Sigmoid colon (tissue), 7 donors: ENCODE data around the gene PLIN4. TPM values are rescaled to one million over a fixed set of nuclear protein-coding genes. Genes with fewer than 3 reads are reported as not detected.

ENCODE experiments used
- DNase-seq: peaks from one replicate; pipeline ENCODE4 v3.0.0-alpha.2; 2019
- H3K27ac ChIP-seq, 4 donors: fragments of 200-600 bp; sonication (generic); one replicate each; pipeline ENCODE4 v1.5.1; 2016 to 2019; ENCODE audit warnings: mild to moderate bottlenecking in 1 of 4
- H3K27me3 ChIP-seq, 3 donors: fragments of 200-600 bp; sonication (generic); one replicate each; pipeline ENCODE4 v1.5.1; 2019; ENCODE audit warnings: mild to moderate bottlenecking in 1 of 3
- H3K36me3 ChIP-seq, 4 donors: fragments of 200-600 bp; sonication (generic); one replicate each; pipeline ENCODE4 v1.5.1; 2016 to 2019
- H3K4me1 ChIP-seq, 4 donors: fragments of 200-600 bp; sonication (generic); one replicate each; pipeline ENCODE4 v1.5.1; 2017 to 2019
- H3K4me3 ChIP-seq, 4 donors: fragments of 200-600 bp; sonication (generic); one replicate each; pipeline ENCODE4 v1.5.1; 2017 to 2019; ENCODE audit warnings: mild to moderate bottlenecking in 2 of 4, moderate library complexity in 1 of 4
- H3K9me3 ChIP-seq, 4 donors: fragments of 200-600 bp in 3 of 4; sonication (generic) in 3 of 4; one replicate each; pipeline versions ENCODE4 v1.5.1 to v1.6.1; 2013 to 2019
- CTCF ChIP-seq, 4 experiments: fragments of 450-650 bp in 3 of 4; fragments of 200-600 bp in 1 of 4; IDR thresholded peaks; one replicate each; pipeline ENCODE4 v1.5.1; 2016 to 2019; ENCODE audit warnings: antibody characterized with exemption in 4 of 4, mild to moderate bottlenecking in 3 of 4, moderate library complexity in 2 of 4
- EP300 ChIP-seq, 4 donors: sonication (generic); formaldehyde crosslinking; IDR thresholded peaks; one replicate each; pipeline ENCODE4 v1.6.1; 2017; ENCODE audit warnings: antibody characterized with exemption in 4 of 4
- POLR2A ChIP-seq, 2 donors: fragments of 450-650 bp; IDR thresholded peaks; one replicate each; pipeline ENCODE4 v1.6.1; 2016; ENCODE audit warnings: antibody characterized with exemption in 2 of 2, mild to moderate bottlenecking in 2 of 2, moderate library complexity in 2 of 2
- POLR2AphosphoS5 ChIP-seq, 4 donors: sonication (generic); formaldehyde crosslinking; IDR thresholded peaks; one replicate each; pipeline ENCODE4 v1.6.1; 2017; ENCODE audit warnings: antibody characterized with exemption in 4 of 4
- WGBS, 2 donors: extraction: QIAGEN DNeasy Blood & Tissue Kit; methylation state at CpG; one replicate each; pipeline ENCODE4 v1.1.7; 2013; 5-methylcytosine and 5-hydroxymethylcytosine counted together
- intact Hi-C: fragments of 100-400 bp; cut with DNase I; formaldehyde crosslinking; loops from one replicate; pipeline ENCODE4 v1.15.1; 2023
- polyA plus RNA-seq, 3 donors: library from polyadenylated mRNA; stranded (reverse); fragments of 200-250 nt; gene quantifications; one replicate each; pipeline ENCODE4 v1.2.3, GENCODE V29; 2013
- total RNA-seq, 4 donors: library from RNA; depleted of rRNA; stranded (reverse); fragments of >200 nt; gene quantifications; one replicate each; pipeline ENCODE4 v1.1.0, GENCODE V29; 2016
- donor health status: healthy with polysubstance abuse.
- donor health status: Bipolar disorder and iron deficiency.
- donor health status: healthy.

PLIN4 gene
- total and polyA plus RNA-seq, 7 donors = 0.69 to 71.7 (median 41.3) TPM

GRCh38 chr19:4491446-4491845, 26.8 kb downstream of the PLIN4 start:
- intact Hi-C loops = no loop called here
- Histone ChIP-seq H3K4me1 (no peaks in the 10 kb centered on the region), H3K27ac (no peak overlapping the region), H3K4me3 (no peak overlapping the region), H3K9me3 (no peaks in the 10 kb centered on the region), H3K36me3 (peaks cover 33 to 88% (median 56%) of the 10 kb centered on the region in 4 donors), H3K27me3 (no peaks in the 10 kb centered on the region)
- DNase-seq = no peak
- 97 to 98% methylated on average over 21 of the region's 21 CpGs for WGBS, 2 donors
- TF ChIP-seq POLR2AphosphoS5 (IDR thresholded peaks at IDR 0.05) = no peak
- no peak for TF ChIP-seq EP300 (IDR thresholded peaks at IDR 0.05)
- no peak for TF ChIP-seq CTCF (IDR thresholded peaks at IDR 0.05)
- TF ChIP-seq POLR2A (IDR thresholded peaks at IDR 0.05) = no peak

- DNase-seq = no peak
- Histone ChIP-seq H3K4me3 (no peak overlapping the region), H3K9me3 (no peaks in the 10 kb centered on the region), H3K27ac (no peak overlapping the region), H3K27me3 (no peaks in the 10 kb centered on the region), H3K4me1 (no peaks in the 10 kb centered on the region), H3K36me3 (peaks cover 12 to 68% (median 31%) of the 10 kb centered on the region in 4 donors)
- WGBS, 2 donors = 95 to 97% methylated on average over 29 of the region's 29 CpGs
- TF ChIP-seq POLR2A (IDR thresholded peaks at IDR 0.05) = no peak
- TF ChIP-seq CTCF (IDR thresholded peaks at IDR 0.05) = no peak
- TF ChIP-seq EP300 (IDR thresholded peaks at IDR 0.05) = no peak
- TF ChIP-seq POLR2AphosphoS5 (IDR thresholded peaks at IDR 0.05) = no peak
- intact Hi-C loops = no loop called here
These were observed 29.8 kb downstream of the PLIN4 start for GRCh38 chr19:4488496-4488895.

- H3K4me1 ChIP-seq = no peaks in the 10 kb centered on the region
- H3K27ac ChIP-seq = no peak overlapping the region
- DNase-seq = no peak
- H3K9me3 ChIP-seq = no peaks in the 10 kb centered on the region
- TF ChIP-seq POLR2AphosphoS5 (IDR thresholded peaks at IDR 0.05) (no peak), CTCF (IDR thresholded peaks at IDR 0.05) (no peak), EP300 (IDR thresholded peaks at IDR 0.05) (no peak), POLR2A (IDR thresholded peaks at IDR 0.05) (no peak)
- H3K27me3 ChIP-seq = no peaks in the 10 kb centered on the region
- WGBS, 2 donors = 91 to 94% methylated on average over 11 of the region's 11 CpGs
- H3K4me3 ChIP-seq = no peak overlapping the region
- H3K36me3 ChIP-seq = peaks cover 7 to 71% (median 31%) of the 10 kb centered on the region in 4 donors
- intact Hi-C loops = no loop called here
These were observed 30.7 kb downstream of the PLIN4 start for GRCh38 chr19:4487572-4487971.

- peaks cover 0 to 58% (median 11%) of the 10 kb centered on the region in 4 donors for H3K36me3 ChIP-seq
- no peak for DNase-seq
- WGBS, 2 donors = 94 to 95% methylated on average over 19 of the region's 19 CpGs
- no peak overlapping the region for H3K4me3 ChIP-seq
- H3K4me1 ChIP-seq = no peaks in the 10 kb centered on the region
- no peaks in the 10 kb centered on the region for H3K9me3 ChIP-seq
- H3K27ac ChIP-seq = no peak overlapping the region
- intact Hi-C loops = no loop called here
- no peak for TF ChIP-seq CTCF (IDR thresholded peaks at IDR 0.05)
- no peak for TF ChIP-seq EP300 (IDR thresholded peaks at IDR 0.05)
- TF ChIP-seq POLR2AphosphoS5 (IDR thresholded peaks at IDR 0.05) = no peak
- no peak for TF ChIP-seq POLR2A (IDR thresholded peaks at IDR 0.05)
- no peaks in the 10 kb centered on the region for H3K27me3 ChIP-seq
These were observed 34.9 kb downstream of the PLIN4 start for GRCh38 chr19:4483385-4483784.

- intact Hi-C loops = no loop called here
- Histone ChIP-seq H3K27ac (no peak overlapping the region), H3K4me1 (no peaks in the 10 kb centered on the region), H3K9me3 (no peaks in the 10 kb centered on the region), H3K36me3 (peaks cover 0 to 57% (median 8%) of the 10 kb centered on the region in 4 donors), H3K4me3 (no peak overlapping the region), H3K27me3 (no peaks in the 10 kb centered on the region)
- TF ChIP-seq EP300 (IDR thresholded peaks at IDR 0.05) (no peak), POLR2AphosphoS5 (IDR thresholded peaks at IDR 0.05) (no peak), POLR2A (IDR thresholded peaks at IDR 0.05) (no peak), CTCF (IDR thresholded peaks at IDR 0.05) (no peak)
- WGBS, 2 donors = 92 to 94% methylated on average over 35 of the region's 35 CpGs
- no peak for DNase-seq
These were observed 35.4 kb downstream of the PLIN4 start for GRCh38 chr19:4482721-4483364.
